Naive B cell (primary cell): ENCODE measurements around the gene PAIP1. TPM values are rescaled to one million over a fixed set of nuclear protein-coding genes. Genes with fewer than 3 reads are reported as not detected.
A peak's percentile ranks its signal among the peaks of the same experiment; 100 is the strongest.
"Not testable (repeated sequence)": the region's sequence is repeated elsewhere in the genome, so short reads cannot be mapped to it uniquely, and the experiment has no call there.

Experiments
- ATAC-seq, 2 donors: fragments of 150-1000 bp; cut with Tn5 transposase; 2 replicates each; pipeline ENCODE4 v1.10.0; 2021; ENCODE audit warnings: low read depth in 2 of 2, mild to moderate bottlenecking in 2 of 2, moderate library complexity in 2 of 2
- DNase-seq: peaks from one replicate; pipeline ENCODE4 v3.0.0; 2022
- H3K27ac Mint-ChIP-seq, 6 donors: one replicate each; pipeline ENCODE4 v1.8.0; 2020 to 2022; ENCODE audit warnings: mild to moderate bottlenecking in 6 of 6, mixed read lengths in 6 of 6, moderate library complexity in 5 of 6, inconsistent platforms in 2 of 6
- H3K27me3 Mint-ChIP-seq, 3 donors: one replicate each; pipeline ENCODE4 v1.8.0; 2021 to 2022; ENCODE audit warnings: mixed read lengths in 3 of 3, mild to moderate bottlenecking in 1 of 3
- H3K36me3 Mint-ChIP-seq, 2 donors: one replicate each; pipeline ENCODE4 v1.8.0; 2020 to 2022; ENCODE audit warnings: mixed read lengths in 2 of 2, inconsistent platforms in 1 of 2, mild to moderate bottlenecking in 1 of 2
- H3K4me1 Mint-ChIP-seq, 3 donors: one replicate each; pipeline ENCODE4 v1.8.0; 2020 to 2022; ENCODE audit warnings: mixed read lengths in 3 of 3, inconsistent platforms in 1 of 3, mild to moderate bottlenecking in 1 of 3, moderate library complexity in 1 of 3
- H3K4me3 Mint-ChIP-seq, 8 donors: one replicate each; pipeline ENCODE4 v1.8.0; 2020 to 2022; ENCODE audit warnings: mild to moderate bottlenecking in 8 of 8, mixed read lengths in 8 of 8, moderate library complexity in 8 of 8, inconsistent platforms in 2 of 8
- H3K9me3 Mint-ChIP-seq, 7 donors: one replicate each; pipeline ENCODE4 v1.8.0; 2020 to 2022; ENCODE audit warnings: mixed read lengths in 7 of 7, mild to moderate bottlenecking in 5 of 7, inconsistent platforms in 2 of 7, moderate library complexity in 1 of 7
- polyA plus RNA-seq, 6 donors: library from polyadenylated mRNA; unstranded; fragments of 300-500 nt; fragmentation: Illumina TruSeq; gene quantifications; one replicate each; pipeline ENCODE4 v1.2.3, GENCODE V29; 2021; ENCODE audit warnings: low read depth in 6 of 6

Gene PAIP1
- polyA plus RNA-seq, 6 donors from 2014 or later, result 42.2 to 73.4 (median 50.0) TPM

GRCh38 chr5:43533646-43534045 is 23.2 kb downstream of the PAIP1 start:
- Mint-ChIP-seq H3K9me3 (no peaks in the 10 kb centered on the region), H3K27ac (no peak overlapping the region), H3K4me1 (no peaks in the 10 kb centered on the region), H3K36me3 (peaks cover 11 to 31% of the 10 kb centered on the region in 2 donors), H3K27me3 (no peaks in the 10 kb centered on the region), H3K4me3 (no peak overlapping the region)
- no peak for ATAC-seq
- no peak for DNase-seq

- ATAC-seq, result no peak
- H3K9me3 Mint-ChIP-seq, result no peaks in the 10 kb centered on the region
- peaks cover 15 to 38% of the 10 kb centered on the region in 2 donors for H3K36me3 Mint-ChIP-seq
- no peak for DNase-seq
- H3K4me1 Mint-ChIP-seq, result no peaks in the 10 kb centered on the region
- H3K4me3 Mint-ChIP-seq, result no peak overlapping the region
- no peak overlapping the region for H3K27ac Mint-ChIP-seq
- H3K27me3 Mint-ChIP-seq, result no peaks in the 10 kb centered on the region
These were observed 26.2 kb downstream of the PAIP1 start for GRCh38 chr5:43530648-43531047.

GRCh38 chr5:43523662-43524072 is 33.2 kb downstream of the PAIP1 start:
- ATAC-seq, result no peak
- no peak for DNase-seq
- H3K27me3 Mint-ChIP-seq, result no peaks in the 10 kb centered on the region
- H3K27ac Mint-ChIP-seq, result peak overlapping the region in 1 of 6 donors; percentile 11
- peaks cover 0 to 3% (median 0%) of the 10 kb centered on the region in 3 donors for H3K4me1 Mint-ChIP-seq
- no peak overlapping the region for H3K4me3 Mint-ChIP-seq
- H3K9me3 Mint-ChIP-seq, result no peaks in the 10 kb centered on the region
- peaks cover 27 to 28% of the 10 kb centered on the region in 2 donors for H3K36me3 Mint-ChIP-seq

- Mint-ChIP-seq H3K36me3 (peaks cover 15 to 19% of the 10 kb centered on the region in 2 donors), H3K4me1 (peaks cover 8 to 10% (median 9%) of the 10 kb centered on the region in 3 donors), H3K4me3 (no peak overlapping the region), H3K27me3 (no peaks in the 10 kb centered on the region), H3K27ac (no peak overlapping the region), H3K9me3 (peaks cover 0 to 4% (median 0%) of the 10 kb centered on the region in 7 donors)
- DNase-seq, result no peak
- ATAC-seq, result no peak
These were observed 36.3 kb downstream of the PAIP1 start for GRCh38 chr5:43520615-43521014.

- Mint-ChIP-seq H3K27ac (peak overlapping the region in 5 of 6 donors; percentile 50 to 97 (median 95)), H3K27me3 (no peaks in the 10 kb centered on the region), H3K36me3 (peaks cover 0 to 2% of the 10 kb centered on the region in 2 donors), H3K4me1 (peaks cover 27 to 33% (median 29%) of the 10 kb centered on the region in 3 donors), H3K9me3 (peaks cover 0 to 4% (median 0%) of the 10 kb centered on the region in 7 donors), H3K4me3 (peak overlapping the region; percentile 89 to 98 (median 96))
- no peak for ATAC-seq
- DNase-seq, result no peak
These were observed 41.2 kb downstream of the PAIP1 start for GRCh38 chr5:43515678-43516048.

GRCh38 chr5:43514816-43515677 is 41.8 kb downstream of the PAIP1 start, which contains the start of gene C5orf34:
Gene C5orf34 (minus strand): TSS chr5:43515148. CDS start chr5:43509339, 5,809 bp downstream.
- H3K27me3 Mint-ChIP-seq, result no peaks in the 10 kb centered on the region
- H3K9me3 Mint-ChIP-seq, result peaks cover 0 to 4% (median 0%) of the 10 kb centered on the region in 7 donors
- peaks cover 27 to 33% (median 29%) of the 10 kb centered on the region in 3 donors for H3K4me1 Mint-ChIP-seq
- DNase-seq, result peak; percentile 87
- peak within 1 kb of the TSS; percentile 89 to 98 (median 96) for H3K4me3 Mint-ChIP-seq
- no peaks in the 10 kb centered on the region for H3K36me3 Mint-ChIP-seq
- peak; percentile 97 for ATAC-seq
- H3K27ac Mint-ChIP-seq, result peak within 1 kb of the TSS; percentile 88 to 97 (median 96)

GRCh38 chr5:43514471-43514815 is 42.4 kb downstream of the PAIP1 start:
- Mint-ChIP-seq H3K27ac (peak overlapping the region; percentile 88 to 97 (median 96)), H3K9me3 (peaks cover 0 to 4% (median 0%) of the 10 kb centered on the region in 7 donors), H3K36me3 (no peaks in the 10 kb centered on the region), H3K27me3 (no peaks in the 10 kb centered on the region), H3K4me1 (peaks cover 27 to 33% (median 29%) of the 10 kb centered on the region in 3 donors), H3K4me3 (peak overlapping the region; percentile 89 to 98 (median 96))
- DNase-seq (no peak), ATAC-seq (peak; percentile 29 to 32)

- ATAC-seq, result no peak
- Mint-ChIP-seq H3K4me1 (peaks cover 27 to 33% (median 29%) of the 10 kb centered on the region in 3 donors), H3K9me3 (peaks cover 0 to 4% (median 0%) of the 10 kb centered on the region in 7 donors), H3K4me3 (peak overlapping the region; percentile 89 to 98 (median 96)), H3K27ac (peak overlapping the region; percentile 6 to 97 (median 95)), H3K27me3 (no peaks in the 10 kb centered on the region), H3K36me3 (no peaks in the 10 kb centered on the region)
- DNase-seq, result no peak
These were observed 42.9 kb downstream of the PAIP1 start for GRCh38 chr5:43514025-43514424.

GRCh38 chr5:43511062-43511461 is 45.8 kb downstream of the PAIP1 start:
- H3K27ac Mint-ChIP-seq, H3K36me3 Mint-ChIP-seq, H3K9me3 Mint-ChIP-seq, DNase-seq, H3K4me3 Mint-ChIP-seq, ATAC-seq, H3K27me3 Mint-ChIP-seq: not testable (repeated sequence)
- peaks cover 19 to 24% (median 24%) of the 10 kb centered on the region in 3 donors for H3K4me1 Mint-ChIP-seq

- no peak for DNase-seq
- H3K4me3 Mint-ChIP-seq, result no peak overlapping the region
- H3K4me1 Mint-ChIP-seq, result no peaks in the 10 kb centered on the region
- no peaks in the 10 kb centered on the region for H3K9me3 Mint-ChIP-seq
- H3K27ac Mint-ChIP-seq, result peak overlapping the region in 1 of 6 donors; percentile 8
- no peaks in the 10 kb centered on the region for H3K27me3 Mint-ChIP-seq
- ATAC-seq, result no peak
- H3K36me3 Mint-ChIP-seq, result peaks cover 0 to 11% of the 10 kb centered on the region in 2 donors
These were observed 58.3 kb downstream of the PAIP1 start for GRCh38 chr5:43498581-43498980.

- H3K27ac Mint-ChIP-seq, result peak overlapping the region in 2 of 6 donors; percentile 7 to 10
These were observed 59.4 kb downstream of the PAIP1 start for GRCh38 chr5:43497311-43498104.

GRCh38 chr5:43491326-43491725 is 65.6 kb downstream of the PAIP1 start:
- no peaks in the 10 kb centered on the region for H3K4me1 Mint-ChIP-seq
- H3K36me3 Mint-ChIP-seq, result no peaks in the 10 kb centered on the region
- no peak overlapping the region for H3K27ac Mint-ChIP-seq
- no peak for ATAC-seq
- H3K4me3 Mint-ChIP-seq, result no peak overlapping the region
- no peaks in the 10 kb centered on the region for H3K27me3 Mint-ChIP-seq
- no peak for DNase-seq
- no peaks in the 10 kb centered on the region for H3K9me3 Mint-ChIP-seq

More at GRCh38 chr5:43497311-43498104, 59.4 kb downstream of the PAIP1 start:
- Mint-ChIP-seq H3K36me3 (peaks cover 0 to 6% of the 10 kb centered on the region in 2 donors), H3K27me3 (no peaks in the 10 kb centered on the region), H3K4me1 (no peaks in the 10 kb centered on the region), H3K4me3 (peak overlapping the region in 1 of 8 donors; percentile 42), H3K9me3 (no peaks in the 10 kb centered on the region)
- no peak for DNase-seq
- ATAC-seq, result no peak

GRCh38 chr5:43486353-43486752 is 70.5 kb downstream of the PAIP1 start:
- Mint-ChIP-seq H3K9me3 (no peaks in the 10 kb centered on the region), H3K36me3 (no peaks in the 10 kb centered on the region), H3K27me3 (no peaks in the 10 kb centered on the region), H3K4me1 (peaks cover 18 to 42% (median 21%) of the 10 kb centered on the region in 3 donors), H3K27ac (no peak overlapping the region), H3K4me3 (no peak overlapping the region)
- ATAC-seq, result no peak
- DNase-seq, result no peak
